Erythroblast (primary cell): Measurements from ENCODE around the gene CD3E.

ENCODE experiments used
- GATA1 ChIP-seq: IDR thresholded peaks from 2 replicates; pipeline ENCODE4 v1.6.1; 2011; ENCODE audit warnings: low read depth, mild to moderate bottlenecking, control low read depth, low read length, moderate library complexity
- POLR2A ChIP-seq: IDR thresholded peaks from 2 replicates; pipeline ENCODE4 v1.6.1; 2011; ENCODE audit warnings: mild to moderate bottlenecking, low read length

- TF ChIP-seq POLR2A (no peak), GATA1 (no peak)
Measured at GRCh38 chr11:118306556-118306955, 2.0 kb downstream of the CD3E start.
